Smooth muscle cell (in vitro differentiated cells): Measurements from ENCODE around the gene DTD1. TPM values are rescaled to one million over a fixed set of nuclear protein-coding genes. Genes with fewer than 3 reads are reported as not detected.

ENCODE experiments used
- DNase-seq: peaks from one replicate; lab custom pipeline; 2025; ENCODE audit not compliant: unreplicated experiment; lab: John Stamatoyannopoulos, UW
- H2AFZ ChIP-seq: fragments of 200-600 bp; sonication (generic); 2 replicates; pipeline ENCODE4 v1.6.0; 2016; ENCODE audit warnings: antibody characterized with exemption, low read depth, mild to moderate bottlenecking
- H3F3A ChIP-seq: fragments of 200-600 bp; sonication (generic); 2 replicates; pipeline ENCODE4 v1.6.0; 2017; ENCODE audit warnings: antibody characterized with exemption, low read depth
- H3K27ac ChIP-seq: fragments of 200-600 bp; sonication (generic); 2 replicates; pipeline ENCODE4 v1.5.1; 2016; ENCODE audit warnings: low read depth, mild to moderate bottlenecking
- H3K27me3 ChIP-seq: fragments of 200-600 bp; sonication (generic); 2 replicates; pipeline ENCODE4 v1.6.1; 2016; ENCODE audit warnings: low read depth, mild to moderate bottlenecking
- H3K36me3 ChIP-seq: fragments of 200-600 bp; sonication (generic); 2 replicates; pipeline ENCODE4 v1.5.1; 2016; ENCODE audit warnings: low read depth
- H3K4me1 ChIP-seq: fragments of 200-600 bp; sonication (generic); 2 replicates; pipeline ENCODE4 v1.5.1; 2016; ENCODE audit warnings: low read depth
- H3K4me2 ChIP-seq: fragments of 200-600 bp; sonication (generic); 2 replicates; pipeline ENCODE4 v1.6.0; 2016; ENCODE audit warnings: mild to moderate bottlenecking
- H3K4me3 ChIP-seq: fragments of 200-600 bp; sonication (generic); 2 replicates; pipeline ENCODE4 v1.5.1; 2016; ENCODE audit warnings: mild to moderate bottlenecking
- H3K79me2 ChIP-seq: fragments of 200-600 bp; sonication (generic); 2 replicates; pipeline ENCODE4 v1.6.0; 2016; ENCODE audit warnings: low read depth, mild to moderate bottlenecking
- H3K9ac ChIP-seq: fragments of 200-600 bp; sonication (generic); 2 replicates; pipeline ENCODE4 v1.6.0; 2016; ENCODE audit warnings: low read depth
- H3K9me3 ChIP-seq: fragments of 200-600 bp; sonication (generic); replicated peaks from 2 replicates; pipeline ENCODE4 v1.5.1; 2016; ENCODE audit warnings: low read depth
- H4K20me1 ChIP-seq: fragments of 200-600 bp; sonication (generic); 2 replicates; pipeline ENCODE4 v1.6.0; 2016; ENCODE audit warnings: low read depth
- CTCF ChIP-seq: fragments of 200-600 bp; sonication (generic); IDR thresholded peaks from 2 replicates; pipeline ENCODE4 v1.5.1; 2017; ENCODE audit warnings: borderline replicate concordance, mild to moderate bottlenecking, antibody characterized with exemption; ENCODE audit not compliant: insufficient read depth, poor library complexity, severe bottlenecking
- WGBS: methylation state at CpG from one replicate; pipeline ENCODE4 v1.1.7; 2016; ENCODE audit warnings: low lambda C conversion rate; 5-methylcytosine and 5-hydroxymethylcytosine counted together
- polyA plus RNA-seq: library from polyadenylated mRNA; unstranded; fragments of >200 nt; fragmentation: Nextera tagmentation; extraction: Ambion mirVana; gene quantifications from 2 replicates; pipeline ENCODE4 v1.2.1, GENCODE V29; 2016
- total RNA-seq: library from RNA; depleted of rRNA; stranded (reverse); fragments of >200 nt; gene quantifications from 2 replicates; pipeline ENCODE4 v1.2.3, GENCODE V29; 2014

DTD1 gene
- total and polyA plus RNA-seq, 2 experiments from 2014 or later: 23.9 to 26.9 TPM

GRCh38 chr20:18738055-18738454 is 150.2 kb downstream of the DTD1 start:
- Histone ChIP-seq H4K20me1 (no peaks in the 10 kb centered on the region), H3F3A (no peaks in the 10 kb centered on the region), H3K27me3 (no peaks in the 10 kb centered on the region), H3K79me2 (no peaks in the 10 kb centered on the region), H3K27ac (no peak overlapping the region), H3K36me3 (no peaks in the 10 kb centered on the region), H3K4me1 (peaks cover 7% of the 10 kb centered on the region), H3K4me2 (no peak overlapping the region), H2AFZ (no peak overlapping the region), H3K9me3 (no peaks in the 10 kb centered on the region), H3K4me3 (no peak overlapping the region), H3K9ac (no peak overlapping the region)
- no peak for TF ChIP-seq CTCF
- WGBS: 87% methylated on average over 5 of the region's 5 CpGs
- DNase-seq: no peak

GRCh38 chr20:18738888-18739287 is 151.0 kb downstream of the DTD1 start:
- Histone ChIP-seq H2AFZ (no peak overlapping the region), H3K27me3 (no peaks in the 10 kb centered on the region), H3K79me2 (no peaks in the 10 kb centered on the region), H3K9ac (no peak overlapping the region), H4K20me1 (no peaks in the 10 kb centered on the region), H3K4me3 (no peak overlapping the region), H3K27ac (no peak overlapping the region), H3K4me1 (peaks cover 7% of the 10 kb centered on the region), H3K4me2 (peak overlapping the region; percentile 75), H3F3A (no peaks in the 10 kb centered on the region), H3K9me3 (no peaks in the 10 kb centered on the region), H3K36me3 (no peaks in the 10 kb centered on the region)
- no peak for TF ChIP-seq CTCF
- WGBS: 94% methylated on average over 2 of the region's 2 CpGs
- DNase-seq: no peak

- Histone ChIP-seq H3K4me2 (peak overlapping the region; percentile 75), H3K4me3 (peak overlapping the region; percentile 21), H3K4me1 (peaks cover 7% of the 10 kb centered on the region), H3K79me2 (no peaks in the 10 kb centered on the region), H2AFZ (peak overlapping the region; percentile 29), H4K20me1 (no peaks in the 10 kb centered on the region), H3F3A (no peaks in the 10 kb centered on the region), H3K27me3 (no peaks in the 10 kb centered on the region), H3K36me3 (no peaks in the 10 kb centered on the region), H3K9me3 (no peaks in the 10 kb centered on the region), H3K9ac (no peak overlapping the region), H3K27ac (peak overlapping the region; percentile 52)
- no peak for DNase-seq
- TF ChIP-seq CTCF: no peak
- WGBS: 19% methylated on average over 4 of the region's 4 CpGs
Observed at GRCh38 chr20:18739751-18740166, 151.9 kb downstream of the DTD1 start.

- peaks cover 7% of the 10 kb centered on the region for H3K4me1 ChIP-seq
- no peak for DNase-seq
- TF ChIP-seq CTCF: no peak
- no peaks in the 10 kb centered on the region for H3K27me3 ChIP-seq
- 85% methylated on average over 3 of the region's 3 CpGs for WGBS
- H3K4me2 ChIP-seq: no peak overlapping the region
- H3F3A ChIP-seq: no peaks in the 10 kb centered on the region
- H3K36me3 ChIP-seq: no peaks in the 10 kb centered on the region
- no peak overlapping the region for H2AFZ ChIP-seq
- no peaks in the 10 kb centered on the region for H3K79me2 ChIP-seq
- H3K9me3 ChIP-seq: no peaks in the 10 kb centered on the region
- no peak overlapping the region for H3K4me3 ChIP-seq
- no peak overlapping the region for H3K9ac ChIP-seq
- no peak overlapping the region for H3K27ac ChIP-seq
- H4K20me1 ChIP-seq: no peaks in the 10 kb centered on the region
Observed at GRCh38 chr20:18740726-18741125, 152.9 kb downstream of the DTD1 start.
